Globus pallidus (tissue), 1 donor: ENCODE data around the gene UPK3B.
"Not testable (repeated sequence)": the region's sequence is repeated elsewhere in the genome, so short reads cannot be mapped to it uniquely, and the experiment has no call there.

Experiments used
- DNase-seq: peaks from one replicate; pipeline ENCODE4 v3.0.0-alpha.2; 2015; ENCODE audit warnings: low spot score

UPK3B gene

DNA sequence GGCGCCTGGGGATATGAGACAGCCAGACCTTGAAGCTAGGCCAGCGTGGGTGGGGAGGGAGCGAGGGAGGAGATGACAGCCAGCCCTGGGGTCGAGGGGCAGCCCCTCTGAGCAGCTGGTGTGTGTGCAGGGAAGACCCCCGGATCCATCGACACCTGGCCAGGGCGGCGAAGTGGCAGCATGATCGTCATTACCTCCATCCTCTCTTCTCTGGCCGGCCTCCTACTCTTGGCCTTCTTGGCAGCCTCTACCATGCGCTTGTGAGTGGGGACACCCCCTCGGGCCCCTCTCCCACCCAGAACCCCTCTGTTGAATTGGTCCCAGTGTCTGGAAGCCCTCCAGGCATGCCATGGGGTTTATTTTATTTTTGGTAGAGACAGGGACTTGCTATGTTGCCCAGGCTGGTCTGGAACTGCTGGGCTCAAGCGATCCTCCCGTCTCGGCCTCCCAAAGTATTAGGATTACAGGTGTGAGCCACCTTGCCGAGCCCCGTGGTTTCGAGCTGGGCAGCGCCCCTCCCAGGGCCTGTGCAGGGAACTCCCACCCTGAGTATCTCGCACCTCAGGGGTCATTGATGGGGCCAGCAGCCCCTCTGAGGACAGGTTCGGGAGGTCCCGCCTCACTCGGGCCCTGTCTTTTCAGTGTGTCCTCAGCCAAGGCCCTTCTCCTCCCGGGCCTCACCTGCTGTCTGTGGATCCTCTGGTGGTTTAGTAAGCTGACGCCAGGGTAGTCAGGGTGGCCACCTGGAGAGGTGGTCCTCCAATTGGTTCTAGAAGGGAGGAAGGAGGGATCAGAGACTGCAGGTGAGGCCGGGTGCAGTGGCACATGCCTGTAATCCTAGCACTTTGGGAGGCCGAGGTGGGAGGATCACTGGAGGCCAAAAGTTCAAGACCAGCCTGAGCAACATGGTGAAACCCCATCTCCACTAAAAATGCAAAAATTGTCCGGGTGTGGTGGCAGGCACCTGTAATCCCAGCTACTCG is 3.8 kb downstream of the UPK3B start:
- no peak for DNase-seq

DNA sequence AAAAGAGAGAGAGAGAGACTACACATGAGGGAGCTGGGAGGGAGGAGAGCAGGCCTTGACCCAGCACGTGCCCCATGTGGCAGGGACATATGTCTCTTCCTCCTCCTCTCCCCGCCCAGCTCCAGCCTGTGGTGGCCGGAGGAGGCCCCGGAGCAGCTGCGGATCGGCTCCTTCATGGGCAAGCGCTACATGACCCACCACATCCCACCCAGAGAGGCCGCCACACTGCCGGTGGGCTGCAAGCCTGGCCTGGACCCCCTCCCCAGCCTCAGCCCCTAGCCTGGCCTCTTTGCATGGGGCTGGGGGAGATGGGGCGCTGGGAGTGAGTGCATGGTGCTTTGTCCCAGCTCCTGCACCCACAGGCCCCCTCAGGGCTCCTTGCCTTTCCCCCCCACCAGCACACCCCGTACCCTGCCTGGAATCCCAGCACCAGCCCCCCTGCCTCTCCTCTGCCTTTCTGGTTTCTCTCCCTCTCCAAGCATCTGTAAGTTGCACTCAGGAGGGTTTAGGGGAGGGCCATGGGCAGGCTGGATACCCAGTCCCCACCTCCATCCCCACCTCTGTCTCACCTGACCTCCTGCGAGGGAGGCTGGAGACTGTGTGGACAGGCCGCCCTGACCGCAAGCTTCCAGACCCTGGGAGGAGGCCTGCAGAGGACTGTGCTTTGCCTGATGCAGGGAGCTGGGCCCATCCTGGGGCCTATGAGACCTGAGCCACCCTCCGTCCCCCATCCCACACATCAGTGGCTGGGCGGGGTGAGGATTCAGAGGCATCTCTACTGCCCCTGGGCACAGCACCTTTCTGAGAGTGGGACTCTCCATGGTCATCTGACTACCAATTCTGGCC is 4.8 kb downstream of the UPK3B start:
- no peak for DNase-seq

DNA sequence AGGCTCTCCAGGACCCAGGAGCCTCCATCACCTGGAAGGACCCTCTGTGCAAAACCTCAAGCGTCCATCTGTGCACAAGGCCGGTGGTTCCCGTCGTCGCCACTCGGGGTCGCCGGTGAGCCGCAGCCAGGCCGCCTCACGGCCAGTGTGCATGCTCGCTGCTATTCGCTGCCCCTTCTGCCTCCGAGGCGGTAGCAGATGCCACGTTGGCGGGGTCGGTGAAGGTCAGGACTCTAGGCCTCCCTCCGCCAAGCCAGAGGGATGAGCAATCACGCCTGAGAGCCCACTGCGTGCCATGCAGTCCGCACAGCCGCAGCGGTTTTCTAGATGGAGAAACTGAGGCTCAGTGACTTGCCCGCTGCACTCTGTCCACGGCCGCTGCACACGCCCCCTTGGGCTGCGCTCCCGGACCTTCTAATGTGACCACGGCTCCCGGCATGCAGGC is 5.7 kb downstream of the UPK3B start:
- peak; percentile 16 for DNase-seq

DNA sequence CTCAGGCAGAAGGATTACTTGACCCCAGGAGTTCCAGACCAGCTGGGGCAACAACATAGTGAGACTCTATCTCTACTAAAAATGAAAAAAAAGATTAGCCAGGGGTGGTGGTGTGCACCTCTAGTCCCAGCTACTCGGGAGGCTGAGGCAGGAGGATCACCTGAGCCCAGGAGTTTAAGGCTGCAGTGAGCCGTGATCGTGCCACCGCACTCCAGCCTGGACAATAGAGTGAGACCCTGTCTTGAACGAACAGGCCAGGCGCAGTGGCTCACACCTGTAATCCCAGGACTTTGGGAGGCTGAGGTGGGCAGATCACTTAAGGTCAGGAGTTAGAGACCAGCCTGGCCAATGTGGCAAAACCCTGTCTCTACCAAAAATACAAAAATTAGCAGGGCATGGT is 6.6 kb downstream of the UPK3B start:
- DNase-seq: not testable (repeated sequence)

DNA sequence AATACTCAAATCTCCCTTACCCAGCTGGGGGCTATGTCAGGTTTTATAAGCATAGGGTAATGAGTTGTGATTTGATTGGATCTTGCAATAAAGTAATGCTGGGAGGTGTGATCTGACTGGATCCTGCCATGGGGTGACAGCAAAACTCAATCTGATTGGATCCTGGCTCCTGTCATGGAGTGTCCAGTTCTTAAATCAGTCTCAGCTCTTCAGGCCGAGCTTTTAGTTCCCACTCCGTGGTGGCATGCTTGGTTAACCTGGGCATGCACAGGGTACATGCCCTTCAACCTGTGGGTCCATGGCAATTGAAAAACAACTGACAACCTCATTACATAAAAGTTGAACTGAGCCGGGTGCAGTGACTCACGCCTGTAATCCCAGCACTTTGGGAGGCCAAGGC is 15.8 kb downstream of the UPK3B start:
- not testable (repeated sequence) for DNase-seq

DNA sequence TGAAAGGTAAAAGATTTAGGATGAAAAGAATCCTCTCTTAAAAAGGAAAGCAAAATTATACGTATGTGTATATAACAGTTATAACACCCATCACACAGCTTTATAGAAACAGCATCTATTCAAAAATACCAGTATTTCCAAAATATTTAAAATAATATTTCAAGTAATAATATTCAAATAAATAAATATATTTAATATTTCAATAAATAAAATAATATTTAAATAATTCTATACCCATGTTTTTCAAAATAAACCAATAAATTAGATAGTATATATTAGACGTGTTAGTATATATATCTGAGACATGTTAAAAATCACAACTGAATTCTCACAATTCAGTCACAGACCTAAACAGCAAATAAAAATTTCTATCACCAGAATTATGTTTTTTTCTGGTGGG is 21.3 kb downstream of the UPK3B start:
- DNase-seq: not testable (repeated sequence)

DNA sequence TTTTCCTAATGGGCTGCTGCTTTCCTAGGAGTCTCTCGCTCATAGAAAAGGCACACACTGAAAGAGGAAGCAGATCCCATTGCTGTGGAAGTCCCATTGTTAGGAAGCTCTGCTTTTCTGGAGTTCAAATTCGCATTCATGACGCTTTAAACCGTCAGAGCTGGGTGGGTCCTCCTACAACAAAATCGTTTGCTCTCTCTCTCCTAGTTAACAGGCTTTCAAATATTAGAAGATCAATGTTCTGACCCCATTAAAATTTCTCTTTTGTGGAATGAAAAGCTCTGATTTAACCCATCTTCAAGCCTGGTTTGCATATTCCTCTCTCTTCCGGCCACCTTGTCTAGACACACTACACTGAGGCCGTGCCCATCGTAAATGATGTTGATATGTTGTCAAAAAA is 32.8 kb downstream of the UPK3B start, which contains the start of gene SPDYE16:
TSS of gene SPDYE16 (minus strand) at position 101 of the 400 bp plus-strand sequence. CDS start 1,838 bp downstream, outside the sequence.
- not testable (repeated sequence) for DNase-seq

DNA sequence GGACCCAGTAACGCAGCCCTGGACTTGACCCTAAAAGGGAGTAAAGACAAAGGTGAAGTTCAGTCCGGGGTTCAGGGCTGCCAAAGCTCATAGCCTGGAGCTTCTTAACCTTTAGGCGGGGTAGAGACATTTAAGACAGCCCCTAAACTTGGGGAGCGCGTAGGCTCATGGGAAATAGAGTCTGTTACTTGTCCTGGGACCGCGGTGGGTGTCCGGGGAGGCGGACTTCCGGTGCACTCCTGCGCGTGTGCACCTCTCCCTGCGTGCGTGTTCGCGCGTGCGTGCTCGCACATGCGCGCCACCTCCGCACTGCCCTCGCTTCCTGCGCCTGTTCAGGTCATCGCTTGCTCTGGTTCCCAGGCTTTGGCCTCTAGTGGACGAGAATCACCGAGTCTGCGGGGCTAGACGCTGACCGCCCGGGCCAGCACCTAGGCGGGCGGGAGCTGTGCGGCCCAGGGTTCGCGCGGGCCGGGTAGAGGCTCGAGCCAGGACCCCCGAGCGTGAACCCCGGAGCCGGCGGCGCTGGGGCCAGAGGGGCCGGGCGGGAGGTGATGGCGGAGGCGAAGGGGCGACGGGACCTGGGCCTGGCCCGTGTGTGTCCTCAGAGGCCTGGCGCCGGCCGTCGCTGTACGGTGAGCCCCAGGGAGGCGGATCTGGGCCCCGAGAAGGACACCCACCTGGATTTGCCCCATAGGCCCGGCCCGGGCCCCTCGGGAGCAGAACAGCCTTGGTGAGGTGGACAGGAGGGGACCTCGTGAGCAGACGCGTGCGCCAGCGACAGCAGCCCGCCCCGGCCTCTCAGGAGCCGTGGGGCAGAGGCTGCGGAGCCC is 38.9 kb downstream of the UPK3B start:
- peak; percentile 90 for DNase-seq

DNA sequence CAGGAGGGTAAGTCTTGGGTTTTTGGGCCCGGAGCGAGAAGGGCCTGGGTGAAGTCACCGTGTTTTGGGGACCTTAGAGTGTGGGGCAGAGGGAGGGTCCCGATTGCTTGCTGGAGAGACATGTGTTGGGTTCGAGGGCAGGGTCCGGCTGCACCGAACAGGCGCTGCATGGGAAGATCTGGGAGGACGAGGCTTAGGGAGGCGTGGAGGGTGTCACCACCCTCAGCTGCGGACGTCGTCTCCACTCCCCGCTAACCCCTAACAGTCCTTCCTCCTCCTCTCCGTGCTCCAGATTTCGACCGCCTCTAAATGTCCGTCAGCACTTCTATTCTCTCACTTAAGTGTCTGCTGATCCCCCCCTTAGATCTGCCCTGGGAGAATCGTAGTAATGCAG is 39.5 kb downstream of the UPK3B start:
- DNase-seq: not testable (repeated sequence)

DNA sequence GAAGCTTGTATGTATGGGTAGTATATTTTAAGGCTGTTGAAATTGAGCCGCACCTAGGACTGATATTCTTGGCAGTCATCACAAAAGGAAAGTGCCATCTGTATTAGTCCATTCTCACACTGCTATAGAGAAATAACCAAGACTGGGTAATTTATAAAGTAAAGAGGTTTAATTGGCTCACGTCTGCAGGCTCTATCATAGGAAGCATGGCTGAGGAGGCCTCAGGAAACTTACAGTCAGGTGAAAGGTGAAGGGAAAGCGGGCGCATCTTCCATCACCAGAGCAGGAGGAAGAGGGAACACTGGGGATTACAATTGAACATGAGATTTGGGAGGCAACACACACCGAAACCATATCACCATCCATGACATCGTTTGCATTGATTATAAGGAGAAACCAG is 41.6 kb downstream of the UPK3B start:
- not testable (repeated sequence) for DNase-seq

DNA sequence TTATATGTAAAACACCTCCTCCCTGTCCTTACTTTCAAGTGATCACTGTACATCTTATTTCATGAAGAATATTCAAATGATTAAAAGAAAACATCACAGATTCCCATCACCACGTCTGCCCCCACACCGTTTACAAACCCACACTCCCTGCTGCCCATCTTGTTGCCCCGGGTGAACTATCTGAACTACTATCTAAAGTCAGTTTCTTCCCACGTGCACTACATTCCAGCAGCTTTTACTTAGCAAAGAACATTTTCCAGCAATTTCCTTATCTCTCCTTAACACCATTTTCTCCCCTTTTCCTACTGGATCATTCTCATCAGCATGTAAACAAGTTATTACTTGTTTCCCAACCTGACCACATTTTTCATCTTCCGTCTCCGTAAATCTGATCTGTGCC is 49.3 kb downstream of the UPK3B start:
- not testable (repeated sequence) for DNase-seq

DNA sequence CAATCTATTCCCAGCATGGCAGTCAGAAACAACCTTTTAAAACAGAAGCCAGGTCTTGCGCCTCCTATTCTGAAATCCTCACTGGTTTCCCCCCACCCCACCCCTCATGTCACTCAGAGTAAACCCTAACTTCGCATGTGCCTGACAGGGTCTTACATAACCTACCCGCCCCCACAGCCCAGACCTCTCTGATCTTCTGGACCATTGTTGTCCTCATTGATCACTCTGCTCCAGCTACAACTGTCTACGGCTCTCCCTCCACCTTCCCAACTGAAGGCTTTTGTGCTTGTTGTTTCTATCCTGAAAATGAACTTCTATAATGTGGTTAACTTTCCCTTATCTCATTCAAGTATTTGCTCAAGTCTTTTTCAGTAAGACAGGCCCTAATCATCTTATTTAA is 49.8 kb downstream of the UPK3B start:
- DNase-seq: not testable (repeated sequence)

DNA sequence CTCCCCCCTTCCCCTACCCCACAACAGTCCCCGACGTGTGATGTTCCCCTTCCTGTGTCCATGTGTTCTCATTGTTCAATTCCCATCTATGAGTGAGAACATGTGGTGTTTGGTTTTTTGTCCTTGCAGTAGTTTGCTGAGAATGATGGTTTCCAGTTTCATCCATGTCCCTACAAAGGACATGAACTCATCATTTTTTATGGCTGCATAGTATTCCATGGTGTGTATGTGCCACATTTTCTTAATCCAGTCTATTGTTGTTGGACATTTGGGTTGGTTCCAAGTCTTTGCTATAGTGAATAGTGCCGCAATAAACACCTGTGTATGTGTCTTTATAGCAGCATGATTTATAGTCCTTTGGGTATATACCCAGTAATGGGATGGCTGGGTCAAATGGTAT is 51.0 kb downstream of the UPK3B start:
- not testable (repeated sequence) for DNase-seq

DNA sequence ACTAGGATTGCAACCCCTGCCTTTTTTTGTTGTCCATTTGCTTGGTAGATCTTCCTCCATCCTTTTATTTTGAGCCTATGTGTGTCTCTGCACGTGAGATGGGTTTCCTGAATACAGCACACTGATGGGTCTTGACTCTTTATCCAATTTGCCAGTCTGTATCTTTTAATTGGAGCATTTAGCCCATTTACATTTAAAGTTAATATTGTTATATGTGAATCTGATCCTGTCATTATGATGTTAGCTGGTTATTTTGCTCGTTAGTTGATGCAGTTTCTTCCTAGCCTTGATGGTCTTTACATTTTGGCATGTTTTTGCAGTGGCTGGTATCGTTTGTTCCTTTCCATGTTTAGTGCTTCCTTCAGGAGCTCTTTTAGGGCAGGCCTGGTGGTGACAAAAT is 54.6 kb downstream of the UPK3B start:
- DNase-seq: not testable (repeated sequence)
